Right atrium auricular region (tissue), 2 donors: Measurements from ENCODE around the gene ERC2. TPM values are rescaled to one million over a fixed set of nuclear protein-coding genes. Genes with fewer than 3 reads are reported as not detected.

ENCODE experiments used
- DNase-seq: peaks from one replicate; pipeline ENCODE4 v3.0.0-alpha.2; 2019; ENCODE audit warnings: low spot score
- H3K27ac ChIP-seq, 2 donors: fragments of 200-600 bp; sonication (generic); 1 replicate in 1 of 2; 2 replicates in 1 of 2; pipeline ENCODE4 v1.5.1; 2016 to 2019
- H3K27me3 ChIP-seq, 2 donors: fragments of 200-600 bp; sonication (generic); one replicate each; pipeline versions ENCODE4 v1.5.1 to v1.6.0; 2017 to 2019
- H3K36me3 ChIP-seq: fragments of 200-600 bp; sonication (generic); one replicate; pipeline ENCODE4 v1.5.1; 2016
- H3K4me1 ChIP-seq, 2 donors: fragments of 200-600 bp; sonication (generic); one replicate each; pipeline versions ENCODE4 v1.5.1 to v1.6.0; 2017 to 2019
- H3K4me3 ChIP-seq, 2 donors: fragments of 200-600 bp; sonication (generic); 1 replicate in 1 of 2; 2 replicates in 1 of 2; pipeline ENCODE4 v1.5.1; 2017 to 2019; ENCODE audit warnings: mild to moderate bottlenecking in 1 of 2, moderate library complexity in 1 of 2
- H3K9me3 ChIP-seq, 2 donors: fragments of 200-600 bp; sonication (generic); one replicate each; pipeline ENCODE4 v1.5.1; 2019
- total RNA-seq, 2 donors: library from RNA; depleted of rRNA; stranded (reverse); fragments of >200 nt; gene quantifications; one replicate each; pipeline ENCODE4 v1.1.0, GENCODE V29; 2016
- TF ChIP-seq, protein P1 (sequence below), 2 donors: fragments of 200-600 bp; sonication (generic); IDR thresholded peaks; one replicate each; pipeline ENCODE4 v1.5.1; 2019; ENCODE audit warnings: antibody characterized with exemption in 2 of 2

Gene ERC2
- total RNA-seq, 2 donors from 2014 or later: 2.9 to 4.0 TPM

DNA sequence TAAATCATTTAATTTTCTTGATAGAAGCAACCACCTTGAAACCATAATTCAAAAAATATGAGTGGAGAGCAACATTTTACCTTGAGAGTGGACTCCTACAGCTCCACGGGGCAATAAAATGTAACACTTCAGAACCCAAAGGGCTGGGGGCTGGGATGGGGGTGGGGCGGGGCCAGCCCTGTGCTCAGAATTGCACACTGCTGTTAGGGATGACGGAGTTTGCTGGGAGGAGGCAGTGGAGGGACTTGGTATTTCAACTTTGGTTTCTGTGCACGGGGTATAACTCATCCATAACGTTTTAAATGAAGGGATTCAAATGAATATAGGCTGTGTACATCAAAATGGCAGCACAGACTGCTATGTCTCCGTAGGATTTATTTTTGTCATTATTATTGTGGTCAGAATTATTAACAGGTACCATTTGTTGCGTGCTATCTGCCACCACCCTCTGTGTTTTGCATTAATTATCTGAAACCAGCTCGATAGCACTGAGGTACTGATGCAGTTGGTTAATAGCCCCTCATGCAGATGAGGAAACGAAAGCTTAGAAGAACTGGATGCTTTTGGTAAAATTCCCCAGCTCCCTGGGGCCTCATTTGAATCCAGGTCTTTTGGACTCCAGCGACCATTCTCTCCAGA lies 951.8 kb downstream of the ERC2 start:
- Histone ChIP-seq H3K27ac (no peak overlapping the region), H3K4me1 (no peaks in the 10 kb centered on the region), H3K4me3 (no peak overlapping the region), H3K36me3 (no peaks in the 10 kb centered on the region), H3K9me3 (no peaks in the 10 kb centered on the region), H3K27me3 (no peaks in the 10 kb centered on the region)
- no peak for DNase-seq
- TF ChIP-seq, protein P1, sequence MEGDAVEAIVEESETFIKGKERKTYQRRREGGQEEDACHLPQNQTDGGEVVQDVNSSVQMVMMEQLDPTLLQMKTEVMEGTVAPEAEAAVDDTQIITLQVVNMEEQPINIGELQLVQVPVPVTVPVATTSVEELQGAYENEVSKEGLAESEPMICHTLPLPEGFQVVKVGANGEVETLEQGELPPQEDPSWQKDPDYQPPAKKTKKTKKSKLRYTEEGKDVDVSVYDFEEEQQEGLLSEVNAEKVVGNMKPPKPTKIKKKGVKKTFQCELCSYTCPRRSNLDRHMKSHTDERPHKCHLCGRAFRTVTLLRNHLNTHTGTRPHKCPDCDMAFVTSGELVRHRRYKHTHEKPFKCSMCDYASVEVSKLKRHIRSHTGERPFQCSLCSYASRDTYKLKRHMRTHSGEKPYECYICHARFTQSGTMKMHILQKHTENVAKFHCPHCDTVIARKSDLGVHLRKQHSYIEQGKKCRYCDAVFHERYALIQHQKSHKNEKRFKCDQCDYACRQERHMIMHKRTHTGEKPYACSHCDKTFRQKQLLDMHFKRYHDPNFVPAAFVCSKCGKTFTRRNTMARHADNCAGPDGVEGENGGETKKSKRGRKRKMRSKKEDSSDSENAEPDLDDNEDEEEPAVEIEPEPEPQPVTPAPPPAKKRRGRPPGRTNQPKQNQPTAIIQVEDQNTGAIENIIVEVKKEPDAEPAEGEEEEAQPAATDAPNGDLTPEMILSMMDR (IDR thresholded peaks at IDR 0.05): no peak

- Histone ChIP-seq H3K4me1 (no peaks in the 10 kb centered on the region), H3K9me3 (no peaks in the 10 kb centered on the region), H3K27me3 (no peaks in the 10 kb centered on the region), H3K4me3 (no peak overlapping the region), H3K36me3 (no peaks in the 10 kb centered on the region), H3K27ac (no peak overlapping the region)
- TF ChIP-seq, protein P1 (IDR thresholded peaks at IDR 0.05): no peak
- no peak for DNase-seq
Measured at GRCh38 chr3:55515550-55516246, 952.6 kb downstream of the ERC2 start.

GRCh38 chr3:55514962-55515361 lies 953.3 kb downstream of the ERC2 start:
- Histone ChIP-seq H3K9me3 (no peaks in the 10 kb centered on the region), H3K4me1 (no peaks in the 10 kb centered on the region), H3K36me3 (no peaks in the 10 kb centered on the region), H3K27me3 (no peaks in the 10 kb centered on the region), H3K4me3 (no peak overlapping the region), H3K27ac (no peak overlapping the region)
- TF ChIP-seq, protein P1 (IDR thresholded peaks at IDR 0.05): no peak
- no peak for DNase-seq

GRCh38 chr3:55512571-55513343 lies 955.5 kb downstream of the ERC2 start:
- Histone ChIP-seq H3K36me3 (no peaks in the 10 kb centered on the region), H3K27me3 (no peaks in the 10 kb centered on the region), H3K4me1 (no peaks in the 10 kb centered on the region), H3K27ac (no peak overlapping the region), H3K4me3 (no peak overlapping the region), H3K9me3 (no peaks in the 10 kb centered on the region)
- no peak for DNase-seq
- TF ChIP-seq, protein P1 (IDR thresholded peaks at IDR 0.05): no peak

- Histone ChIP-seq H3K36me3 (no peaks in the 10 kb centered on the region), H3K4me1 (no peaks in the 10 kb centered on the region), H3K4me3 (no peak overlapping the region), H3K27ac (no peak overlapping the region), H3K27me3 (no peaks in the 10 kb centered on the region), H3K9me3 (no peaks in the 10 kb centered on the region)
- DNase-seq: no peak
- TF ChIP-seq, protein P1 (IDR thresholded peaks at IDR 0.05): no peak
Measured at GRCh38 chr3:55511895-55512570, 956.2 kb downstream of the ERC2 start.
